PC-9 (cell line): ENCODE results near the gene CFAP53. TPM values are rescaled to one million over a fixed set of nuclear protein-coding genes. Genes with fewer than 3 reads are reported as not detected.

Experiments used
- BruUV-seq: library from RNA; stranded (reverse); fragments of 400-500 nt; replicated peaks from 2 replicates; lab custom pipeline; 2021; lab: Mats Ljungman, UMichigan
- CTCF ChIA-PET: fragments of 300-600 bp; sonication (Branson Sonifier 250); formaldehyde crosslinking; loops from one replicate; lab custom pipeline; 2022; ENCODE audit warnings: antibody characterized with exemption; lab: Charles Lee
- POLR2A ChIA-PET: fragments of 300-600 bp; sonication (Branson Sonifier 250); formaldehyde crosslinking; loops from one replicate; lab custom pipeline; 2022; ENCODE audit warnings: antibody characterized with exemption; ENCODE audit not compliant: unreplicated experiment; lab: Charles Lee
- DNase-seq, 2 experiments: peaks; one replicate each; pipeline versions ENCODE4 v3.0.0 to v3.0.0-alpha.2; 2015 to 2022; ENCODE audit warnings: mixed read lengths in 1 of 2
- H2AFZ ChIP-seq: fragments of 200-600 bp; sonication (generic); 2 replicates; pipeline ENCODE4 v1.8.1; 2017; ENCODE audit warnings: antibody characterized with exemption
- H3F3A ChIP-seq: fragments of 200-600 bp; sonication (generic); 2 replicates; pipeline ENCODE4 v1.8.1; 2017; ENCODE audit warnings: antibody characterized with exemption, mild to moderate bottlenecking, low read depth; ENCODE audit not compliant: insufficient read depth
- H3K27ac ChIP-seq: fragments of 200-600 bp; sonication (generic); 2 replicates; pipeline ENCODE4 v1.6.1; 2016; ENCODE audit warnings: mixed run types
- H3K27me3 ChIP-seq: fragments of 200-600 bp; sonication (generic); 2 replicates; pipeline ENCODE4 v1.6.1; 2016; ENCODE audit warnings: low read depth, mixed run types; ENCODE audit not compliant: insufficient read depth
- H3K36me3 ChIP-seq: fragments of 200-600 bp; sonication (generic); 2 replicates; pipeline ENCODE4 v1.6.1; 2016; ENCODE audit warnings: low read depth, mixed run types
- H3K4me1 ChIP-seq: fragments of 200-600 bp; sonication (generic); replicated peaks from 2 replicates; pipeline ENCODE4 v1.6.1; 2016; ENCODE audit warnings: mixed run types; ENCODE audit not compliant: insufficient read depth
- H3K4me2 ChIP-seq: fragments of 200-600 bp; sonication (generic); 2 replicates; pipeline ENCODE4 v1.6.1; 2017; ENCODE audit warnings: mixed run types
- H3K4me3 ChIP-seq: fragments of 200-600 bp; sonication (generic); 2 replicates; pipeline ENCODE4 v1.6.1; 2016; ENCODE audit warnings: mixed run types
- H3K79me2 ChIP-seq: fragments of 200-600 bp; sonication (generic); 2 replicates; pipeline ENCODE4 v1.6.1; 2017; ENCODE audit warnings: low read depth, mixed run types
- H3K9me2 ChIP-seq: fragments of 200-600 bp; sonication (generic); 2 replicates; pipeline ENCODE4 v1.8.1; 2017; ENCODE audit warnings: mild to moderate bottlenecking; ENCODE audit not compliant: insufficient read depth
- H3K9me3 ChIP-seq: fragments of 200-600 bp; sonication (generic); 2 replicates; pipeline ENCODE4 v1.8.1; 2016; ENCODE audit warnings: low read depth; ENCODE audit not compliant: insufficient read depth
- H4K20me1 ChIP-seq: fragments of 200-600 bp; sonication (generic); 2 replicates; pipeline ENCODE4 v1.8.1; 2017; ENCODE audit not compliant: insufficient read depth
- EZH2 ChIP-seq: fragments of 200-600 bp; sonication (generic); IDR thresholded peaks from 2 replicates; pipeline ENCODE4 v1.8.0; 2017; ENCODE audit warnings: antibody characterized with exemption, low read depth
- intact Hi-C: fragments of 100-400 bp; cut with micrococcal nuclease; formaldehyde crosslinking; loops from one replicate; pipeline ENCODE4 v1.10.0; 2022; ENCODE audit not compliant: unreplicated experiment
- total RNA-seq: library from RNA; stranded (reverse); gene quantifications from 2 replicates; pipeline ENCODE4 v1.2.3, GENCODE V29; 2021
- TF ChIP-seq, protein P1 (sequence below): fragments of 200-600 bp; sonication (generic); conservative IDR thresholded peaks from 2 replicates; pipeline ENCODE4 v1.6.1; 2017; ENCODE audit warnings: mixed run types, antibody characterized with exemption, mild to moderate bottlenecking, moderate library complexity

CFAP53 gene
- total RNA-seq, 1 experiment from 2014 or later = 2.1 TPM

DNA sequence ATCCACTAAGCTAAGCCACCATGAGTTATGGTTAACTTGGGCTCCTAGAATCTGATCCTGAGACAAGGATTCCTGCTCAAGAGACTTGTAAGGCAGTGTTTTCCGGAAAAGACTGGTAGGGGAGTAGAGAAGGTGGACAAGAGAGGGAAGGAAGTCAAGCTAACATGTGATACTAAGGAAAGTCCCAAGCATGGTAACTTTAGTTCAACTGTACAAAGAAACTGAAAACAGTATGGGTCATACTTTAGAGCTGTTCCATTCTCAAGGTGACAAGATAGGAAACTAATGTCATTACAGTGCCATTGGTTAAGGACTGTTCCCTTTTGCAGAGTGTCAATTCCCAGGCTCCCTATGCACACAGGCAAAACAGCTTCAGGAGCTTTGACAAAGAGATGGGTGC is 77.1 kb downstream of the CFAP53 start:
- ChIA-PET CTCF (no interaction called here), POLR2A (no interaction called here)
- Histone ChIP-seq H2AFZ (no peak overlapping the region), H3K9me2 (peaks cover 5% of the 10 kb centered on the region; the same call in 1 of the 2 replicates), H3K27me3 (no peaks in the 10 kb centered on the region), H3K4me2 (no peak overlapping the region), H3F3A (peaks cover 21% of the 10 kb centered on the region), H3K4me1 (peaks cover 37% of the 10 kb centered on the region), H3K9me3 (no peaks in the 10 kb centered on the region), H3K4me3 (no peak overlapping the region), H3K27ac (no peak overlapping the region), H3K79me2 (peaks cover 87% of the 10 kb centered on the region), H3K36me3 (no peaks in the 10 kb centered on the region), H4K20me1 (no peaks in the 10 kb centered on the region)
- no TSS peak for BruUV-seq
- TF ChIP-seq, protein P1, sequence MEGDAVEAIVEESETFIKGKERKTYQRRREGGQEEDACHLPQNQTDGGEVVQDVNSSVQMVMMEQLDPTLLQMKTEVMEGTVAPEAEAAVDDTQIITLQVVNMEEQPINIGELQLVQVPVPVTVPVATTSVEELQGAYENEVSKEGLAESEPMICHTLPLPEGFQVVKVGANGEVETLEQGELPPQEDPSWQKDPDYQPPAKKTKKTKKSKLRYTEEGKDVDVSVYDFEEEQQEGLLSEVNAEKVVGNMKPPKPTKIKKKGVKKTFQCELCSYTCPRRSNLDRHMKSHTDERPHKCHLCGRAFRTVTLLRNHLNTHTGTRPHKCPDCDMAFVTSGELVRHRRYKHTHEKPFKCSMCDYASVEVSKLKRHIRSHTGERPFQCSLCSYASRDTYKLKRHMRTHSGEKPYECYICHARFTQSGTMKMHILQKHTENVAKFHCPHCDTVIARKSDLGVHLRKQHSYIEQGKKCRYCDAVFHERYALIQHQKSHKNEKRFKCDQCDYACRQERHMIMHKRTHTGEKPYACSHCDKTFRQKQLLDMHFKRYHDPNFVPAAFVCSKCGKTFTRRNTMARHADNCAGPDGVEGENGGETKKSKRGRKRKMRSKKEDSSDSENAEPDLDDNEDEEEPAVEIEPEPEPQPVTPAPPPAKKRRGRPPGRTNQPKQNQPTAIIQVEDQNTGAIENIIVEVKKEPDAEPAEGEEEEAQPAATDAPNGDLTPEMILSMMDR = no peak
- TF ChIP-seq EZH2 = no peak
- intact Hi-C loops = no loop called here
- DNase-seq = no peak

DNA sequence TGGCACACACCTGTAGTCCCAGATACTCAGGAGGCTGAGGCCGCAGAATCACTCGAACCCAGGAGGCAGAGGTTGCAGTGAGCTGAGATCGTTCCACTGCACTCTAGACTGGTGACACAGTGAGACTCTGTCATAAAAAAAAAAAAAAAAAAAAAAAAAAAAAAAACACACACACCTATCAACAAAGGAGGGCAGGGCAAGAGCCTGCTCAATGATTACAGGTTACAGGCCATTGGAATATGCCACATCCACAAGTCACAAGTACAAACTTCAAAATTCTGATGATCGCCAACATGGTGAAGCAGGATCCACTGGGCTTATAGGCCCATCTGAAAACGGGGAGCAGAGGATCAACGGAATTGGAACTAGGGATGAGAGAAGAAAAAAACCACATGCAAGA is 77.6 kb downstream of the CFAP53 start:
- POLR2A ChIA-PET = no interaction called here
- Histone ChIP-seq H3K79me2 (peaks cover 85% of the 10 kb centered on the region), H3K4me3 (no peak overlapping the region), H3K27ac (no peak overlapping the region), H3K36me3 (no peaks in the 10 kb centered on the region), H3K9me2 (peaks cover 5% of the 10 kb centered on the region; the same call in 1 of the 2 replicates), H3K9me3 (no peaks in the 10 kb centered on the region), H3F3A (peaks cover 25% of the 10 kb centered on the region), H2AFZ (no peak overlapping the region), H3K4me2 (no peak overlapping the region), H3K4me1 (peaks cover 42% of the 10 kb centered on the region), H4K20me1 (no peaks in the 10 kb centered on the region), H3K27me3 (no peaks in the 10 kb centered on the region)
- no TSS peak for BruUV-seq
- no peak for DNase-seq
- no peak for TF ChIP-seq EZH2
- TF ChIP-seq, protein P1 = no peak
- CTCF ChIA-PET = no interaction called here
- intact Hi-C loops = no loop called here

DNA sequence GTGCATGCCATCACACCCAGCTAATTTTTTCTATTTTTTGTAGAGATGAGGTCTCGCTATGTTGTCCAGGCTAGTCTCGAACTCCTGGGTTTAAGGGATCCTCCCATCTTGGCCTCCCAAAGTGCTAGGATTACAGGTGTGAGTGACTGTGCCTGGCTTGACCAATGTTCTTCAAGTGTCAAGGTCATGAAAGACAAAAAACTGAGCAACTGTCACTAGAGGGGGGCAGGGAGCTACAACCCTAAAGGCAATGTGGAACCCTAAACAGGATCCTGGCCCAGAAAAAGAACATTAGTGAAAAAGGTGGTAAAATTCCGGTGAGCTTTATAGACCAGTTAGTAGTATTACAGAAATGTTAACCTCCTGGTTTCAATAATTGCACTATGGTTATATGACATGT is 78.6 kb downstream of the CFAP53 start:
- peaks cover 5% of the 10 kb centered on the region; the same call in 1 of the 2 replicates for H3K9me2 ChIP-seq
- no peak overlapping the region for H3K4me3 ChIP-seq
- no peaks in the 10 kb centered on the region for H3K36me3 ChIP-seq
- H3K27ac ChIP-seq = no peak overlapping the region
- BruUV-seq = no TSS peak
- no peaks in the 10 kb centered on the region for H3K27me3 ChIP-seq
- peaks cover 46% of the 10 kb centered on the region for H3K4me1 ChIP-seq
- TF ChIP-seq, protein P1 = no peak
- no peak for TF ChIP-seq EZH2
- ChIA-PET CTCF (no interaction called here), POLR2A (no interaction called here)
- peaks cover 78% of the 10 kb centered on the region for H3K79me2 ChIP-seq
- intact Hi-C loops = no loop called here
- H2AFZ ChIP-seq = no peak overlapping the region
- no peaks in the 10 kb centered on the region for H4K20me1 ChIP-seq
- H3K4me2 ChIP-seq = no peak overlapping the region
- H3K9me3 ChIP-seq = no peaks in the 10 kb centered on the region
- DNase-seq = no peak
- H3F3A ChIP-seq = peaks cover 25% of the 10 kb centered on the region
